Stomach smooth muscle (tissue), 2 donors: ENCODE data around the gene CLASP2.

Experiments
- H3K27ac ChIP-seq: one replicate; pipeline ENCODE4 v1.7.0; 2013; ENCODE audit warnings: mild to moderate bottlenecking, low read length, inconsistent platforms
- H3K27me3 ChIP-seq, 2 donors: one replicate each; pipeline ENCODE4 v1.7.0; 2013; ENCODE audit warnings: low read length in 2 of 2; ENCODE audit not compliant: insufficient read depth in 2 of 2, control insufficient read depth in 1 of 2
- H3K36me3 ChIP-seq, 2 donors: one replicate each; pipeline ENCODE4 v1.7.0; 2013; ENCODE audit warnings: low read length in 2 of 2; ENCODE audit not compliant: control insufficient read depth in 2 of 2, insufficient read depth in 2 of 2
- H3K4me1 ChIP-seq: one replicate; pipeline ENCODE4 v1.7.0; 2013; ENCODE audit warnings: low read length; ENCODE audit not compliant: control insufficient read depth, insufficient read depth
- H3K4me3 ChIP-seq, 2 donors: one replicate each; pipeline ENCODE4 v1.7.0; 2013; ENCODE audit warnings: low read length in 2 of 2
- H3K9ac ChIP-seq, 2 donors: one replicate each; pipeline ENCODE4 v1.7.0; 2013; ENCODE audit warnings: low read length in 2 of 2, mild to moderate bottlenecking in 1 of 2
- H3K9me3 ChIP-seq, 2 donors: one replicate each; pipeline ENCODE4 v1.7.0; 2013; ENCODE audit warnings: low read length in 2 of 2; ENCODE audit not compliant: control insufficient read depth in 2 of 2
- donor health status: healthy.
- donor health status: Pancreatic carcinoma.

CLASP2 gene

GRCh38 chr3:33590541-33590940 lies 127.5 kb downstream of the CLASP2 start:
- H3K9me3 ChIP-seq: no peaks in the 10 kb centered on the region
- H3K27me3 ChIP-seq: no peaks in the 10 kb centered on the region
- H3K36me3 ChIP-seq: peaks cover 6 to 16% of the 10 kb centered on the region in 2 donors

GRCh38 chr3:33586402-33586801 lies 131.7 kb downstream of the CLASP2 start:
- H3K27ac ChIP-seq: no peak overlapping the region
- no peak overlapping the region for H3K4me3 ChIP-seq
- H3K27me3 ChIP-seq: no peaks in the 10 kb centered on the region
- peaks cover 15 to 22% of the 10 kb centered on the region in 2 donors for H3K36me3 ChIP-seq
- H3K4me1 ChIP-seq: no peaks in the 10 kb centered on the region
- H3K9ac ChIP-seq: no peak overlapping the region
- H3K9me3 ChIP-seq: no peaks in the 10 kb centered on the region

More at GRCh38 chr3:33590541-33590940, 127.5 kb downstream of the CLASP2 start:
- no peak overlapping the region for H3K27ac ChIP-seq
- no peak overlapping the region for H3K9ac ChIP-seq
- no peaks in the 10 kb centered on the region for H3K4me1 ChIP-seq
- no peak overlapping the region for H3K4me3 ChIP-seq

GRCh38 chr3:33582234-33582633 lies 135.8 kb downstream of the CLASP2 start:
- Histone ChIP-seq H3K9me3 (no peaks in the 10 kb centered on the region), H3K36me3 (peaks cover 16 to 20% of the 10 kb centered on the region in 2 donors), H3K9ac (no peak overlapping the region), H3K27ac (no peak overlapping the region), H3K4me1 (no peaks in the 10 kb centered on the region), H3K27me3 (no peaks in the 10 kb centered on the region), H3K4me3 (no peak overlapping the region)

GRCh38 chr3:33581666-33582065 lies 136.4 kb downstream of the CLASP2 start:
- Histone ChIP-seq H3K9ac (no peak overlapping the region), H3K9me3 (no peaks in the 10 kb centered on the region), H3K27ac (no peak overlapping the region), H3K4me1 (no peaks in the 10 kb centered on the region), H3K36me3 (peaks cover 16 to 20% of the 10 kb centered on the region in 2 donors), H3K27me3 (no peaks in the 10 kb centered on the region), H3K4me3 (no peak overlapping the region)

- H3K27ac ChIP-seq: no peak overlapping the region
- peaks cover 19 to 24% of the 10 kb centered on the region in 2 donors for H3K36me3 ChIP-seq
- no peaks in the 10 kb centered on the region for H3K9me3 ChIP-seq
- H3K9ac ChIP-seq: no peak overlapping the region
- no peak overlapping the region for H3K4me3 ChIP-seq
- H3K27me3 ChIP-seq: no peaks in the 10 kb centered on the region
- no peaks in the 10 kb centered on the region for H3K4me1 ChIP-seq
Measured at GRCh38 chr3:33579840-33580239, 138.2 kb downstream of the CLASP2 start.

GRCh38 chr3:33579178-33579510 lies 138.9 kb downstream of the CLASP2 start:
- no peaks in the 10 kb centered on the region for H3K9me3 ChIP-seq
- H3K27ac ChIP-seq: no peak overlapping the region
- no peaks in the 10 kb centered on the region for H3K27me3 ChIP-seq
- H3K4me1 ChIP-seq: no peaks in the 10 kb centered on the region
- H3K9ac ChIP-seq: no peak overlapping the region
- no peak overlapping the region for H3K4me3 ChIP-seq
- H3K36me3 ChIP-seq: peaks cover 19 to 31% of the 10 kb centered on the region in 2 donors

- Histone ChIP-seq H3K27me3 (no peaks in the 10 kb centered on the region), H3K9me3 (no peaks in the 10 kb centered on the region), H3K9ac (no peak overlapping the region), H3K4me3 (no peak overlapping the region), H3K36me3 (peaks cover 19 to 33% of the 10 kb centered on the region in 2 donors), H3K4me1 (no peaks in the 10 kb centered on the region), H3K27ac (no peak overlapping the region)
Measured at GRCh38 chr3:33578325-33579177, 139.5 kb downstream of the CLASP2 start.

GRCh38 chr3:33577588-33577987 lies 140.5 kb downstream of the CLASP2 start:
- Histone ChIP-seq H3K4me1 (no peaks in the 10 kb centered on the region), H3K9me3 (no peaks in the 10 kb centered on the region), H3K9ac (no peak overlapping the region), H3K27me3 (no peaks in the 10 kb centered on the region), H3K27ac (no peak overlapping the region), H3K36me3 (peaks cover 16 to 36% of the 10 kb centered on the region in 2 donors), H3K4me3 (no peak overlapping the region)

GRCh38 chr3:33577173-33577572 lies 140.9 kb downstream of the CLASP2 start:
- Histone ChIP-seq H3K9ac (no peak overlapping the region), H3K27ac (no peak overlapping the region), H3K36me3 (peaks cover 16 to 36% of the 10 kb centered on the region in 2 donors), H3K9me3 (no peaks in the 10 kb centered on the region), H3K27me3 (no peaks in the 10 kb centered on the region), H3K4me1 (no peaks in the 10 kb centered on the region), H3K4me3 (no peak overlapping the region)

- Histone ChIP-seq H3K4me1 (no peaks in the 10 kb centered on the region), H3K27me3 (no peaks in the 10 kb centered on the region), H3K27ac (no peak overlapping the region), H3K9me3 (no peaks in the 10 kb centered on the region), H3K36me3 (peaks cover 13 to 32% of the 10 kb centered on the region in 2 donors), H3K9ac (no peak overlapping the region), H3K4me3 (no peak overlapping the region)
Measured at GRCh38 chr3:33575311-33575710, 142.7 kb downstream of the CLASP2 start.

GRCh38 chr3:33557829-33558228 lies 160.2 kb downstream of the CLASP2 start:
- Histone ChIP-seq H3K27ac (no peak overlapping the region), H3K4me1 (no peaks in the 10 kb centered on the region), H3K36me3 (peaks cover 5 to 23% of the 10 kb centered on the region in 2 donors), H3K27me3 (no peaks in the 10 kb centered on the region), H3K4me3 (no peak overlapping the region), H3K9ac (no peak overlapping the region), H3K9me3 (no peaks in the 10 kb centered on the region)
